ENCODE measurements around the gene ZNF322. TPM values are rescaled to one million over a fixed set of nuclear protein-coding genes. Genes with fewer than 3 reads are reported as not detected.

ZNF322 gene
- total RNA-seq, 2 donors from 2014 or later, result 42.5 to 59.9 TPM

DNA sequence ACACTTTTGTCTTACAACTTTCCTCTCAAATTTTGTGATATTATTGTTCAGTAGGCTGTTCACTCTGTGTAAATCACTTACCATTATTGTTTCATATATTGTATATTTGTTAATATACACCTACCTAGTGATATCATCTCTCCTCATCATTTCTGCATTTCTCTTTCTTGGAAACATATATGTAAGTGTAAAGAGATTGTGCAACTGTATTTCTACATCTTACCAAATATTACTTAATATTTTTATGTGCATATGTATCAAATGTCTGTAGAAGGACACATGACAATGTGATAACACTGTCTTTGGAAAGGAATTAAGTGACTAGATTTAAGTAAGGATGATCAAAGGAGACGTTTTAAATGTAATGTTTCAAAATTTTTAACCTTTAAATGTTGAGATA lies 30.2 kb downstream of the ZNF322 start:
- Mint-ChIP-seq H3K9me3 (peaks cover 8% of the 10 kb centered on the region), H3K36me3 (ENCODE audit: low read depth) (peaks cover 7% of the 10 kb centered on the region), H3K4me1 (no peaks in the 10 kb centered on the region), H3K27me3 (ENCODE audit: insufficient read depth) (no peaks in the 10 kb centered on the region), H3K27ac (no peak overlapping the region), H3K4me3 (no peak overlapping the region)
- DNase-seq, result no peak
- TF ChIP-seq, protein P1, sequence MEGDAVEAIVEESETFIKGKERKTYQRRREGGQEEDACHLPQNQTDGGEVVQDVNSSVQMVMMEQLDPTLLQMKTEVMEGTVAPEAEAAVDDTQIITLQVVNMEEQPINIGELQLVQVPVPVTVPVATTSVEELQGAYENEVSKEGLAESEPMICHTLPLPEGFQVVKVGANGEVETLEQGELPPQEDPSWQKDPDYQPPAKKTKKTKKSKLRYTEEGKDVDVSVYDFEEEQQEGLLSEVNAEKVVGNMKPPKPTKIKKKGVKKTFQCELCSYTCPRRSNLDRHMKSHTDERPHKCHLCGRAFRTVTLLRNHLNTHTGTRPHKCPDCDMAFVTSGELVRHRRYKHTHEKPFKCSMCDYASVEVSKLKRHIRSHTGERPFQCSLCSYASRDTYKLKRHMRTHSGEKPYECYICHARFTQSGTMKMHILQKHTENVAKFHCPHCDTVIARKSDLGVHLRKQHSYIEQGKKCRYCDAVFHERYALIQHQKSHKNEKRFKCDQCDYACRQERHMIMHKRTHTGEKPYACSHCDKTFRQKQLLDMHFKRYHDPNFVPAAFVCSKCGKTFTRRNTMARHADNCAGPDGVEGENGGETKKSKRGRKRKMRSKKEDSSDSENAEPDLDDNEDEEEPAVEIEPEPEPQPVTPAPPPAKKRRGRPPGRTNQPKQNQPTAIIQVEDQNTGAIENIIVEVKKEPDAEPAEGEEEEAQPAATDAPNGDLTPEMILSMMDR (conservative IDR thresholded peaks at IDR 0.05), result no peak
- no peaks in the 10 kb centered on the region for H3K4me1 ChIP-seq (ENCODE audit: control insufficient read depth, insufficient read depth, low read length)
- no peak overlapping the region for H3K9ac ChIP-seq (ENCODE audit: extremely low read depth, low read length, poor library complexity, severe bottlenecking)
- H3K4me3 ChIP-seq (ENCODE audit: low read length), result no peak overlapping the region
- H3K9me3 ChIP-seq (ENCODE audit: control insufficient read depth, low read length), result peaks cover 6% of the 10 kb centered on the region
- no peaks in the 10 kb centered on the region for H3K27me3 ChIP-seq (ENCODE audit: control insufficient read depth, insufficient read depth, low read length, poor library complexity, severe bottlenecking)
- H3K27ac ChIP-seq (ENCODE audit: low read depth, low read length), result no peak overlapping the region
- WGBS, 2 experiments (ENCODE audit: insufficient coverage in 1 of 2, insufficient read length in 1 of 2), result 60 to 80% methylated on average over 1 of the region's 1 CpG
- H3K36me3 ChIP-seq (ENCODE audit: control insufficient read depth, insufficient read depth, low read length), result peaks cover 7% of the 10 kb centered on the region

DNA sequence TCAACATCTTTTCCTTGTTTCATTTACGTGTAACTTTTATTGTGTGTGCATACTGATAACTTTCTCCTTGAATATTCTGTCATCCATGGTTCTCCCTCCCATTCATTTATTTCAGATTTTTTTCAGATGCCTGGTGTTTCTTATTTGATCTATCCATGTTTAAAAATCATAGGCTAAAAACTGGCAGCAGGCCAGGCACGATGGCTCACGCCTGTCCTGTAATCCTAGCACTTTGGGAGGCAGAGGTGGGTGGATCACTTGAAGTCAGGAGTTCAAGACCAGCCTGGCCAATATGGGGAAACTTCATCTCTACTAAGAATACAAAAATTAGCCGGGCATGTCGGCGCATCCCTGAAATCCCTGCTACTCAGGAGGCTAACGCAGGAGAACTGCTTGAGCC lies 31.7 kb downstream of the ZNF322 start:
- 84 to 90% methylated on average over 5 to 7 of the region's 7 CpGs for WGBS, 2 experiments (ENCODE audit: insufficient coverage in 1 of 2, insufficient read length in 1 of 2)
- TF ChIP-seq, protein P1 (conservative IDR thresholded peaks at IDR 0.05), result no peak

DNA sequence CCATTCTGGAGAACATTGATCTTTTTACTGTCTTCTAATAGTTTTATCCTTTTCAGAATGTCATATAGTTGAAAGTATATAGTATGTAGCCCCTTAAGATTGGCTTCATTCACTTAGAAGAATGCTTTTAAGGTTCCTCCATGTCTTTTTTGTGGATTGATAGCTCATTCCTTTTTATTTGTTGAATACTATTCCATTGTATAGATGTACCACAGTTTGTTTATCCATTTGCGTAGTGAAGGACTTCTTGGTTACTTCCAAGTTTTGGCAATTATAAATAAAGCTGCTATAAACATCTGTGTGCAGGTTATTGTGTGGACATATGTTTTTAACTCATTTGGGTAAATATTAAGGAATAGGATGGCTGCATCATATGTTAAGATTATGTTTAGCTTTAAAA lies 35.0 kb downstream of the ZNF322 start:
- 93 to 100% methylated on average over 1 of the region's 1 CpG for WGBS, 2 experiments (ENCODE audit: insufficient coverage in 1 of 2, insufficient read length in 1 of 2)
- no peak for DNase-seq
- Mint-ChIP-seq H3K9me3 (peaks cover 11% of the 10 kb centered on the region), H3K27me3 (ENCODE audit: insufficient read depth) (peaks cover 16% of the 10 kb centered on the region), H3K27ac (no peak overlapping the region), H3K4me1 (no peaks in the 10 kb centered on the region), H3K36me3 (ENCODE audit: low read depth) (no peaks in the 10 kb centered on the region), H3K4me3 (no peak overlapping the region)
- Histone ChIP-seq H3K27me3 (ENCODE audit: control insufficient read depth, insufficient read depth, low read length, poor library complexity, severe bottlenecking) (peaks cover 11% of the 10 kb centered on the region), H3K4me3 (ENCODE audit: low read length) (no peak overlapping the region), H3K9me3 (ENCODE audit: control insufficient read depth, low read length) (peaks cover 8% of the 10 kb centered on the region), H3K4me1 (ENCODE audit: control insufficient read depth, insufficient read depth, low read length) (no peaks in the 10 kb centered on the region), H3K9ac (ENCODE audit: extremely low read depth, low read length, poor library complexity, severe bottlenecking) (no peak overlapping the region), H3K27ac (ENCODE audit: low read depth, low read length) (no peak overlapping the region), H3K36me3 (ENCODE audit: control insufficient read depth, insufficient read depth, low read length) (no peaks in the 10 kb centered on the region)
- TF ChIP-seq, protein P1 (conservative IDR thresholded peaks at IDR 0.05), result no peak

More for the DNA sequence above, 31.7 kb downstream of the ZNF322 start:
- H3K36me3 ChIP-seq (ENCODE audit: control insufficient read depth, insufficient read depth, low read length), result no peaks in the 10 kb centered on the region
- H3K27me3 Mint-ChIP-seq (ENCODE audit: insufficient read depth), result peaks cover 3% of the 10 kb centered on the region
- peaks cover 8% of the 10 kb centered on the region for H3K9me3 ChIP-seq (ENCODE audit: control insufficient read depth, low read length)
- H3K4me3 Mint-ChIP-seq, result no peak overlapping the region
- H3K9me3 Mint-ChIP-seq, result peaks cover 11% of the 10 kb centered on the region
- no peak overlapping the region for H3K27ac Mint-ChIP-seq
- no peaks in the 10 kb centered on the region for H3K27me3 ChIP-seq (ENCODE audit: control insufficient read depth, insufficient read depth, low read length, poor library complexity, severe bottlenecking)
- H3K4me1 ChIP-seq (ENCODE audit: control insufficient read depth, insufficient read depth, low read length), result no peaks in the 10 kb centered on the region
- no peak overlapping the region for H3K27ac ChIP-seq (ENCODE audit: low read depth, low read length)
- no peaks in the 10 kb centered on the region for H3K36me3 Mint-ChIP-seq (ENCODE audit: low read depth)
- no peak for DNase-seq
- H3K4me3 ChIP-seq (ENCODE audit: low read length), result no peak overlapping the region
- no peak overlapping the region for H3K9ac ChIP-seq (ENCODE audit: extremely low read depth, low read length, poor library complexity, severe bottlenecking)
- no peaks in the 10 kb centered on the region for H3K4me1 Mint-ChIP-seq

Data from endodermal cell (in vitro differentiated cells).